Liver (tissue), 9 donors: ENCODE measurements around the gene RARS1. TPM values are rescaled to one million over a fixed set of nuclear protein-coding genes. Genes with fewer than 3 reads are reported as not detected.

Experiments
- DNase-seq: peaks from one replicate; pipeline ENCODE4 v3.0.0-alpha.2; 2017; ENCODE audit warnings: low spot score
- H3K27ac ChIP-seq, 2 donors: one replicate each; pipeline ENCODE4 v1.7.0; 2013; ENCODE audit warnings: inconsistent platforms in 2 of 2, low read length in 2 of 2, control low read depth in 1 of 2, low read depth in 1 of 2, mild to moderate bottlenecking in 1 of 2
- H3K27me3 ChIP-seq, 4 donors: one replicate each; pipeline versions ENCODE4 v1.6.1 to v1.7.0; 2013; ENCODE audit warnings: low read length in 3 of 4, inconsistent platforms in 1 of 4, mild to moderate bottlenecking in 1 of 4, moderate library complexity in 1 of 4; ENCODE audit not compliant: control insufficient read depth in 4 of 4, insufficient read depth in 4 of 4
- H3K36me3 ChIP-seq, 4 donors: one replicate each; pipeline versions ENCODE4 v1.6.1 to v1.7.0; 2013; ENCODE audit warnings: low read length in 3 of 4, mild to moderate bottlenecking in 3 of 4, low read depth in 1 of 4, moderate library complexity in 1 of 4; ENCODE audit not compliant: control insufficient read depth in 4 of 4, insufficient read depth in 3 of 4
- H3K4me1 ChIP-seq, 4 donors: one replicate each; pipeline versions ENCODE4 v1.6.1 to v1.7.0; 2013; ENCODE audit warnings: low read length in 3 of 4, mild to moderate bottlenecking in 3 of 4, moderate library complexity in 1 of 4; ENCODE audit not compliant: control insufficient read depth in 4 of 4, insufficient read depth in 4 of 4
- H3K4me3 ChIP-seq, 3 donors: one replicate each; pipeline versions ENCODE4 v1.6.1 to v1.7.0; 2013; ENCODE audit warnings: low read length in 3 of 3, control low read depth in 1 of 3, low read depth in 1 of 3, mild to moderate bottlenecking in 1 of 3
- H3K9ac ChIP-seq, 2 donors: one replicate each; pipeline ENCODE4 v1.7.0; 2013; ENCODE audit warnings: low read length in 2 of 2, mild to moderate bottlenecking in 2 of 2, moderate library complexity in 2 of 2, control low read depth in 1 of 2, low read depth in 1 of 2
- H3K9me3 ChIP-seq, 4 donors: one replicate each; pipeline versions ENCODE4 v1.6.1 to v1.7.0; 2013; ENCODE audit warnings: low read length in 3 of 4; ENCODE audit not compliant: control insufficient read depth in 4 of 4
- EGR1 ChIP-seq, 2 donors: IDR thresholded peaks; 2 replicates each; pipeline ENCODE4 v1.6.1; 2016 to 2018; ENCODE audit warnings: antibody characterized with exemption in 2 of 2, low read depth in 2 of 2
- FOXA1 ChIP-seq: IDR thresholded peaks from 2 replicates; pipeline ENCODE4 v1.6.1; 2016; ENCODE audit warnings: antibody characterized with exemption
- FOXA2 ChIP-seq: IDR thresholded peaks from 2 replicates; pipeline ENCODE4 v1.6.1; 2016; ENCODE audit warnings: antibody characterized with exemption
- GABPA ChIP-seq, 2 donors: IDR thresholded peaks in 1 of 2; conservative IDR thresholded peaks in 1 of 2; 2 replicates each; pipeline ENCODE4 v1.6.1; 2016; ENCODE audit warnings: antibody characterized with exemption in 2 of 2, mild to moderate bottlenecking in 1 of 2, moderate library complexity in 1 of 2
- HNF4A ChIP-seq, 2 donors: conservative IDR thresholded peaks; 2 replicates each; pipeline ENCODE4 v1.6.1; 2016; ENCODE audit warnings: antibody characterized with exemption in 2 of 2, mild to moderate bottlenecking in 2 of 2
- HNF4G ChIP-seq: IDR thresholded peaks from 2 replicates; pipeline ENCODE4 v1.6.1; 2016; ENCODE audit warnings: antibody characterized with exemption
- JUND ChIP-seq, 2 donors: IDR thresholded peaks; 2 replicates each; pipeline ENCODE4 v1.6.1; 2016; ENCODE audit warnings: antibody characterized with exemption in 2 of 2
- NR2F2 ChIP-seq: IDR thresholded peaks from 2 replicates; pipeline ENCODE4 v1.6.1; 2016; ENCODE audit warnings: antibody characterized with exemption
- RAD21 ChIP-seq, 2 donors: IDR thresholded peaks; 2 replicates each; pipeline ENCODE4 v1.6.1; 2016; ENCODE audit warnings: antibody characterized with exemption in 2 of 2, mild to moderate bottlenecking in 2 of 2
- RXRA ChIP-seq, 2 donors: IDR thresholded peaks; 2 replicates each; pipeline ENCODE4 v1.6.1; 2017 to 2018; ENCODE audit warnings: antibody characterized with exemption in 2 of 2, mild to moderate bottlenecking in 1 of 2
- SP1 ChIP-seq: IDR thresholded peaks from 2 replicates; pipeline ENCODE4 v1.6.1; 2018; ENCODE audit warnings: antibody characterized with exemption, mild to moderate bottlenecking
- TAF1 ChIP-seq: conservative IDR thresholded peaks from 2 replicates; pipeline ENCODE4 v1.6.1; 2016; ENCODE audit warnings: antibody characterized with exemption, mild to moderate bottlenecking
- WGBS: extraction: QIAGEN DNeasy Blood & Tissue Kit; methylation state at CpG from one replicate; pipeline ENCODE4 v1.1.7; 2013; 5-methylcytosine and 5-hydroxymethylcytosine counted together
- polyA plus RNA-seq, 2 donors: library from polyadenylated mRNA; stranded (reverse) in 1 of 2; unstranded in 1 of 2; fragments of 200-250 nt in 1 of 2; fragments of >200 nt in 1 of 2; fragmentation: Nextera tagmentation in 1 of 2; extraction: Ambion mirVana in 1 of 2; gene quantifications; one replicate each; pipeline versions ENCODE4 v1.2.1 to v1.2.3, GENCODE V29; 2013 to 2015
- total RNA-seq, 2 donors: library from RNA; depleted of rRNA; stranded (reverse); fragments of >200 nt; gene quantifications; one replicate each; pipeline ENCODE4 v1.2.3, GENCODE V29; 2014
- TF ChIP-seq, protein P1 (sequence below): IDR thresholded peaks from 2 replicates; pipeline ENCODE4 v1.6.1; 2016; ENCODE audit warnings: antibody characterized with exemption
- TF ChIP-seq, protein P2 (sequence below): IDR thresholded peaks from 2 replicates; pipeline ENCODE4 v1.6.1; 2016; ENCODE audit warnings: antibody characterized with exemption
- TF ChIP-seq, protein P3 (sequence below): IDR thresholded peaks from 2 replicates; pipeline ENCODE4 v1.6.1; 2016; ENCODE audit warnings: antibody characterized with exemption
- donor health status: healthy.
- donor health status: healthy.
- donor health status: healthy.
- donor health status: healthy.
- donor health status: healthy.

The RARS1 gene
- total and polyA plus RNA-seq, 4 donors, result 16.5 to 42.5 (median 30.1) TPM

DNA sequence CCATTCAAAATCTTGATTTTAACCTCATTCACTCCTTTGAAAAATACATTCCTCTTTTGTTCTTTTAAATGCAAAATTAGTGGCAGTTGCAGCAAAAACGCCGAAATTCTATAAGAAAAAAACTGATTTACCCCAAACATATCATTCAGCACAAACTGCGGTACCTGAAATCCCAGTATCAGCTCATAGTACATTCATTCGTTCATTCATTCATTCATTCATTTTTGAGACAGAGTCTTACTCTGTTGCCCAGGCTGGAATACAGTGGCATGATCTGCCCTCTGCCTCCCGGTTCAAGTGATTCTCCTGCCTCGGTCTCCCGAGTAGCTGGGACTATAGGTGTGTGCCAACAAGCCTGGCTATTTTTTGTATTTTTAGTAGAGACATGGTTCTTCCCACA, 63.3 kb downstream of the RARS1 start:
- TF ChIP-seq RXRA (IDR thresholded peaks at IDR 0.05), result no peak
- TF ChIP-seq, protein P1, sequence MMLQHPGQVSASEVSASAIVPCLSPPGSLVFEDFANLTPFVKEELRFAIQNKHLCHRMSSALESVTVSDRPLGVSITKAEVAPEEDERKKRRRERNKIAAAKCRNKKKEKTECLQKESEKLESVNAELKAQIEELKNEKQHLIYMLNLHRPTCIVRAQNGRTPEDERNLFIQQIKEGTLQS, result no peak
- TF ChIP-seq, protein P2, sequence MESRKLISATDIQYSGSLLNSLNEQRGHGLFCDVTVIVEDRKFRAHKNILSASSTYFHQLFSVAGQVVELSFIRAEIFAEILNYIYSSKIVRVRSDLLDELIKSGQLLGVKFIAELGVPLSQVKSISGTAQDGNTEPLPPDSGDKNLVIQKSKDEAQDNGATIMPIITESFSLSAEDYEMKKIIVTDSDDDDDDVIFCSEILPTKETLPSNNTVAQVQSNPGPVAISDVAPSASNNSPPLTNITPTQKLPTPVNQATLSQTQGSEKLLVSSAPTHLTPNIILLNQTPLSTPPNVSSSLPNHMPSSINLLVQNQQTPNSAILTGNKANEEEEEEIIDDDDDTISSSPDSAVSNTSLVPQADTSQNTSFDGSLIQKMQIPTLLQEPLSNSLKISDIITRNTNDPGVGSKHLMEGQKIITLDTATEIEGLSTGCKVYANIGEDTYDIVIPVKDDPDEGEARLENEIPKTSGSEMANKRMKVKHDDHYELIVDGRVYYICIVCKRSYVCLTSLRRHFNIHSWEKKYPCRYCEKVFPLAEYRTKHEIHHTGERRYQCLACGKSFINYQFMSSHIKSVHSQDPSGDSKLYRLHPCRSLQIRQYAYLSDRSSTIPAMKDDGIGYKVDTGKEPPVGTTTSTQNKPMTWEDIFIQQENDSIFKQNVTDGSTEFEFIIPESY, result no peak
- no peak for TF ChIP-seq NR2F2
- TF ChIP-seq FOXA1, result no peak
- TF ChIP-seq, protein P3, sequence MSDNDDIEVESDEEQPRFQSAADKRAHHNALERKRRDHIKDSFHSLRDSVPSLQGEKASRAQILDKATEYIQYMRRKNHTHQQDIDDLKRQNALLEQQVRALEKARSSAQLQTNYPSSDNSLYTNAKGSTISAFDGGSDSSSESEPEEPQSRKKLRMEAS, result no peak
- no peak for TF ChIP-seq RAD21 (IDR thresholded peaks at IDR 0.05)
- H3K9ac ChIP-seq, result no peak overlapping the region
- H3K4me1 ChIP-seq, result no peaks in the 10 kb centered on the region
- 98% methylated on average over 7 of the region's 7 CpGs for WGBS
- no peak for DNase-seq
- no peaks in the 10 kb centered on the region for H3K27me3 ChIP-seq
- H3K4me3 ChIP-seq, result no peak overlapping the region
- no peaks in the 10 kb centered on the region for H3K9me3 ChIP-seq
- peaks cover 0 to 17% (median 15%) of the 10 kb centered on the region in 4 donors for H3K36me3 ChIP-seq
- H3K27ac ChIP-seq, result no peak overlapping the region

DNA sequence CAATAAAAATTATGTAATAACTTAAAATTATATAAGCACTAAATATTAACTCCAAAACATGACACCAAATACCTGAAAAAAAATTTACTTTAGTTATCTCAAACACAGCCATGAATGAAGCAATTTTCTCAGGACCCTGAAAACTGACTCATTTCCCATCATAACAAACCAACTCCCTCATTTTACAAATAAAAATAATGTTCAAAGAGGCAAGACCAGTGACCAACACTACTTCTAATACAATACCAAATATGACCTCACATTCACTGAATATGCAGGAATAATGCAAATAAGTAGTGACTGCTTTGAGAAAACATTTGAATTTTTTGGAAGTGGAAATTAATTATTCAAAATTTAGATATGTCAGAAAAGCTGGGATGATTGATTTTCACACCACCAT, 64.4 kb downstream of the RARS1 start:
- no peak for DNase-seq
- Histone ChIP-seq H3K36me3 (peaks cover 1 to 20% (median 15%) of the 10 kb centered on the region in 4 donors), H3K9me3 (no peaks in the 10 kb centered on the region), H3K4me1 (no peaks in the 10 kb centered on the region), H3K9ac (no peak overlapping the region), H3K27ac (no peak overlapping the region), H3K4me3 (no peak overlapping the region), H3K27me3 (no peaks in the 10 kb centered on the region)
- no peak for TF ChIP-seq HNF4G
- TF ChIP-seq HNF4A (conservative IDR thresholded peaks at IDR 0.05), result no peak
- TF ChIP-seq GABPA (IDR thresholded peaks at IDR 0.05 in 1 of 2, conservative IDR thresholded peaks at IDR 0.05 in 1 of 2), result no peak
- no peak for TF ChIP-seq SP1
- no peak for TF ChIP-seq JUND (IDR thresholded peaks at IDR 0.05)
- no peak for TF ChIP-seq FOXA1
- TF ChIP-seq RAD21 (IDR thresholded peaks at IDR 0.05), result no peak
- TF ChIP-seq EGR1 (IDR thresholded peaks at IDR 0.05; ENCODE audit: low read depth in 2 of 2), result no peak
- no peak for TF ChIP-seq NR2F2
- TF ChIP-seq FOXA2, result no peak
- TF ChIP-seq, protein P2, result no peak
- TF ChIP-seq, protein P1, result no peak
- TF ChIP-seq RXRA (IDR thresholded peaks at IDR 0.05), result no peak
- no peak for TF ChIP-seq TAF1
